ENCODE data around the gene MYEF2.
A peak's percentile ranks its signal among the peaks of the same experiment; 100 is the strongest.

MYEF2 gene

DNA sequence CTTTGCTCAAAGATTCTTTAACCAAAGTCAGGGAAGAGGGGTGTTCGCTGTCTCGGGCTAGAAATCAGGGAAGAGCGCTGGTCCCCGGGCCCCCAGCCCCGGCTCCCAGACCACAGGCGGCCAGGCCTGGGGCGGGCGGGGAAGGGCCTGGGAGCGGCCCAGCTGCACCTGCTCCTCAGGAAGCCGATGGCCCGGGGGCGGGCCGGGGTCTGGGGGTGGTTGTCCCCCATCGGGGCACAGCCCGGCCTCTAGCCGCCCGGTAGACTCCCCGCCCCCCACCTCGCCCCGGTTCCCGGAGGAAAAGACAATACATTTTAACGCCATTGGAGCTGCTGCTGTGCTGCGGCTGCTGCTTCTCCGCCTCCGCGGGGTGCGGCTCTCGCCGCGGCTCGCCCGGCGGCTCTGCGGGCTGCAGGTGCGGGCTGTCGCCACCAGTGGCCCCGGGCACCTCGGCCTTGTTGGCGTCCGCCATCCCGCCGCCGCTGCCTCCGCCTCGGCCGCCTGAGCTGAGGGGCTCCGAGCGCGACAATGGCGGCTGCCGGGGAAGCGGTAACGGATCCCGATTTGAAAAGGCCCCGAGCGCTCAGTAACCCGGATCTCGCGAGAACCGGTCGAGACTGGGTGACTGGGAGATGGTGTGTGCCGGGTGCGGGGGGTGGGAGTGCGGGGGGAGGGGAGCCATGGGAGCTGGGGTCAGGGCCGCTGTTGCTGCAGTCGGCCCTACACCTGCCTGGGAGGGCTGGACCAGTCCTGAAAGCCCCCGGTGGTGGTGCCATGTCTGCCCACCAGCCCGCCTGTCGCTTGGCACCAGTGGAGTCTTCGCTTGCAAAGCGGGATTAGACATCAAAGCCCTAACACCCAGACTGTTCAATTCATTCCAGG is at the start of gene MYEF2:
MYEF2 (minus strand) TSS at position 530 of the 882 bp plus-strand sequence; CDS start at position 472, 58 bp downstream.
- DNase-seq (ENCODE audit: low spot score) = peak; percentile 88

DNA sequence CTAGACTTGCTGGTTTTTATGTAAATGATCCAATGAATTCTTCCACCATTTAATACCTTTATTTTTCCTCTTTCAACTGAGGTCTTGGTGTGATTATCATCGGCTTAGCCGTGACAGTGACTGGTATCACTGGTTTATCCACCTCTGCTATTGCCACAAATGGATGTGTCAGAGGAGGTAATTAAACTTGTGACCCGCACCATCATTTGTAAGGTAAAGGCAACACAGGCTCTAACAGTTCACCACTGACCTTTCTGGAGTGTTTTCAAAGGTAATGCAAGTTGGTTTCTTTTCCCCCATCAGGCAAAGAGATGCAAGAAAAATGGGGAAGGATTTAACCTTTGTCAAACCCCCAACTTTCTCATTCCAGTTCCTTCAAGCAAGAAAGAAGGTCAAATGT is 47.7 kb upstream of the MYEF2 start:
- DNase-seq (ENCODE audit: low spot score) = no peak

DNA sequence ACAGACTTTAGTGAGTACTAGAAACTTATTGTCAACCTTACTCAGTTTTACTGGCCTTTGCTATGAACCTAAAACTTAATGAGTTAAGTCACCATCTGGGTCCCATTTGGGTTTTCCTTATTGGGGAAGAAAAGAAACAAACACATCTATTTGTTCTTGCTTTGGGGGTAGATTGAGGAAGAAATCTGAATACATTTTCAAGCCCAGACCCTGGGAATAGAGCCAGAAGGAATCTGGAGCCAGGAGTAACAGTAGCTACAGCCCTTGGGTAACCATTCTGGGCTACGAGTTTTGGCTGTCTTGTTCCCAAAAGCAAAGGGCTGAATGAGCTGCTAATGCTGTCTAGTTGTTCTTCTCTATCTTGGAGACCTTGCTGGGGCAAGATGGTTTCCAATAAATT is 44.5 kb upstream of the MYEF2 start:
- DNase-seq (ENCODE audit: low spot score) = no peak

GRCh38 chr15:48221885-48222284 is 43.8 kb upstream of the MYEF2 start:
- DNase-seq (ENCODE audit: low spot score) = no peak

- no peak for DNase-seq (ENCODE audit: low spot score)
Observed at GRCh38 chr15:48221261-48221660, 43.2 kb upstream of the MYEF2 start.

- no peak for DNase-seq (ENCODE audit: low spot score)
Observed at GRCh38 chr15:48205981-48206380, 27.9 kb upstream of the MYEF2 start, which contains the start of gene SLC12A1. Gene SLC12A1 (plus strand): TSS chr15:48206302. CDS start chr15:48207720, 1,418 bp downstream.

DNA sequence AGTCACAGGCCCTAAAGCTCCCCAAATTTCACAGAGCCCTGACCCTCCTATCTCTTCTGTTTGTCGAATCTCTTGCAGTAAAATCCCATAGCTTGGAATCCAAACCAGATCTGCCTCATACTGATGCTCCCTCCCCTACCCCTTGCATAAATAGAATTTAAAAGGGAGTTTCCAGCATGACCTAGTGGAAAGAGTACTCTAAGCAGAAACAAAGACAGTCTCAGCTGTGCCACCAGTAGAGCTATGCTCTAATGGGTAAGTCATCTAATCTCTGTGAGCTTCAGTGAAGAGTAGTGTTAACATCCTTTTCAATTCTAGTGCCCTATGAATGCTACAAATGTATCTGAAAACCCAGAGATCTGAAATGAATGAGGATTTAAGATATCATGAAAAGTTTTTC is 24.0 kb upstream of the MYEF2 start:
- DNase-seq (ENCODE audit: low spot score) = peak; percentile 23

- peak; percentile 18 for DNase-seq (ENCODE audit: low spot score)
Observed at GRCh38 chr15:48191574-48192225, 13.6 kb upstream of the MYEF2 start, which contains the start of gene CTXN2. Gene CTXN2 (plus strand): TSS chr15:48191665. CDS start chr15:48201301, 9,636 bp downstream.

DNA sequence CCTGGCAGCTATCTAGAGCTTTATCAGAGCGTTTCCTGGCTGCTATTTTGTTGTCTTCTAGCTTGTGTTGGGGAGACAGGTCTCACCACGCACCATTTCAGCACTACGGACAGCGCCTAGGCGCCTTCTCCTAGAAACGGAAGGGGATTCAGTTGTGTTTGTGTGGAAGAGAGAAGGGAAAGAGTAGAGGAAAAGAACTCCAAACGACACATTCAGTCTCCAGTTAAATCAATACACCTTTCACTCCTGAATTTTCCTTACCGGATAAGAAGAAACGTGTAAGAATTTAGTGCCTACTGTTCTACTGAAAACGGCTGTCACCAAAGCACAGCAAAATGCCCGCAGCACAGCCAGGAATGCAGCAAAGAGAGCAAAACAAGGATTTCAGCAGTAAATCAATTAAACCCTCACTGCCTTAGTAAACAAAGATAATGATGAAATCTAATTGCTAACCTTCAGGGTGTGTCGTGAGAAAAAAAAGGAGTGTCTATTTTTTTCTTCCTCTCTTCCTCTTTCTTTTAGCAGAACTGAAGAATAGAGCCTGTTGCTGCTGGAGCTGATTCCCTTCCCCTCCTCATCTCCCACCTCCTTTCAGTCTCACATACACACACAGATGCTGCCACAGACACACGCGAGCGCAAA is 13.0 kb upstream of the MYEF2 start:
- peak; percentile 78 for DNase-seq (ENCODE audit: low spot score)

DNA sequence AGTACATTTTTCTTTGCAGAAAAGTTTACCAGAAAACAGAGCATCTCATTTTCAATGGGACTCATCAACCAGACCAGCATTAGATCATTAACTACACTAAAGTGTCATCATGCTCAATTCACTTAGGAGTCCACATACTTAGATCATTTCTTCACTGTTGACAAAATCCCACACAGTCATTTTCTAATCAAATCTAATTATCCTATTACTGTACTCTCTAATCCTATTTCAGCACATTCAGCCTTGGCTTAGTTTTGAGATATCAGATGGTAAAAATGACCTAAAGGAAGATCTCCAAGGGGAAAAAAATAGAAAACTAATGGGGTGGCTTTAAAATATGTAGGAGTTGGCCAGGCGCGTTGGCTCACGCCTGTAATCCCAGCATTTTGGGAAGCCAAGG is 8.2 kb upstream of the MYEF2 start:
- no peak for DNase-seq (ENCODE audit: low spot score)

DNA sequence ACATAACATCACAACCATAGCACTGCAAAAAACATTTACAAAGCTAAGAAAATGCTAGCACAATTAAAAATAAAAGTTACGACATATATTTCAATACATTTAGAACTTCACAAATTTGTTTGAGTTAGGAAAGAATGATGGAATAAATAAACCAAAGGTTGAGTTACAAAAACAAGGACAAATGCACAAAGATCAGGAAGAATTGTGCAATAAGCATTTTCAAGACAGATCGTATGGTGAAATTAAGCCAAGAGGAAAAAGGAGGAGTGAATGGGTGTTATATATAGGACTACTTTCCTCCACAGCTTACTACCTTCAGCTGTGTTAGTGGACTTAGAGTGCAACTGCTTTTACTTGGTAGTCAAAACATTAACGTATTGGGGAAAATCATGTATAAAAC is 7.4 kb upstream of the MYEF2 start:
- no peak for DNase-seq (ENCODE audit: low spot score)

GRCh38 chr15:48182749-48183148 is 4.7 kb upstream of the MYEF2 start:
- no peak for DNase-seq (ENCODE audit: low spot score)

GRCh38 chr15:48178648-48178931 is 495 bp upstream of the MYEF2 start:
- no peak for DNase-seq (ENCODE audit: low spot score)

GRCh38 chr15:48177383-48177765 is 721 bp downstream of the MYEF2 start:
- DNase-seq (ENCODE audit: low spot score) = no peak

DNA sequence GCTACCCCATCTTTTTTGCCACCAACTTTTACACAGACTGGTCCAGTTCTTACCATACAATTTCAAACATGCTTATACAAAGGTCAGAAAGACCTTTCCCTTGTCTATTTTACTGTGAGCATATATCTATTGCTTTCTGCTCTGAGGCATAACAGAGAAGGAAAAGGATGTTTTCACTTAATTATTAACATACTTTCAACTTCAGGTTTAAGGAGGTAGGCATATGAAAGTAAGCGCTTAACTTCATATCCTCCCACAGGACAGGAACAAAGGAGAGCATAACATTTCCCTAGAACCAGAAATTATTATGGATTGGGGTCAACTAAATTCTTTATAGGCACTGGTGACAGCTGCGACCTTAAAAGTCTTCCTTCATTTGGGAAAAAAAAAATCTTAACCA is 1.1 kb downstream of the MYEF2 start:
- DNase-seq (ENCODE audit: low spot score) = no peak

GRCh38 chr15:48176112-48176511 is 2.0 kb downstream of the MYEF2 start:
- DNase-seq (ENCODE audit: low spot score) = no peak

DNA sequence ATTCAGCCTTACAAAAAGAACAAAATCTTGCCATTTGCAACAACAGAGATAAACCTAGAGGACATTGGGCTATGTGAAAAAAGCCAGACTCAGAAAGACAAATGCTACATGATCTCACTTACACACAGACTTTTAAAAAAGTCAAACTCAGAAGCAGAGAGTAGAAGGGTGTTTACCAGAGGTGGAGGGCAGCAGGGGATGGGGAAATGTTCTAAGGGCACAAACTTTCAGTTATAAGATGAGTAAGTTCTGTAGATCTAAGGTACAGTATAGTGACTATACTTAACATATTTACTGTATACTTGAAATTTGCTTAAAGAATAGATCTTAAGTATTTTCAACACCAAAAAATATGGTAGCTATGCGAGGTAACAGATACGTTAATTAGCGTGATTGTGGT is 3.0 kb downstream of the MYEF2 start:
- DNase-seq (ENCODE audit: low spot score) = no peak

- DNase-seq (ENCODE audit: low spot score) = no peak
Observed at GRCh38 chr15:48170981-48171380, 7.1 kb downstream of the MYEF2 start.

GRCh38 chr15:48168616-48169015 is 9.5 kb downstream of the MYEF2 start:
- no peak for DNase-seq (ENCODE audit: low spot score)

DNA sequence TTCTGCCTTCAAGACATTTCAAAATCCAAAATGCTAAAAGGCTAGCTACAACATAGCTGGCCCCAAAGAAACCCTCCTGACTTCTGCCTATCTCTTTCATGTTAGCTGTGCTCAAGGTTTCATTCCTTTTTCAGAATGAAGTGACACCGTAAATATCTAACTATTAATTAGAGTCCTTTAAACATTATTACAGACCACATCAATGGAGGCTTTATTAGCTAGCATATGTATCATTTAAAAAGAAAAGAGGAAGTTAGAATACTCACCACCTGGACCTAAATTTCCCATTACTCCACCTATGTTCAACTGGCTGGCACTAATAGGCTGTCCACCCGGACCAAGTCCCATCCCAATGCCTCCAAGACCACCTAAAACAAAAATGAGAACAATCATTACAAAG is 24.6 kb downstream of the MYEF2 start:
- no peak for DNase-seq (ENCODE audit: low spot score)

DNA sequence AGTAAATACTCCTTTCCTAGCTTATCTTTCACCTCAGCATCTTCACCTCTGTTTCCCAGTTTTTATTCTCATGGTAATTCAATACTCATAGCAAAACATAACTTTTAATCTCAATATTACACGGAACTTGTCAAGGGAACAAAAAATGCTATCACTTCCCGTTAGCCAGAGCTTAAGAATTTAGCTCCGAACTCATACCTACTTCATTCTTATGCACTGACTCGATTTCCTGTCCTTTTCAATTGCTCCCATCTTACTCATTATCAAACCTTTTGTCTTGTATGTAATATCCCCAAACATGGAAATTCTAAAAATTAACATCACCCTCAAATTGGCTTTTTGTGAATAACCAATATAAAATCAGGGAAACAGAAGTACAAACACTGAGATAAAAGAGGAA is 28.2 kb downstream of the MYEF2 start:
- DNase-seq (ENCODE audit: low spot score) = no peak

GRCh38 chr15:48147358-48147757 is 30.7 kb downstream of the MYEF2 start:
- no peak for DNase-seq (ENCODE audit: low spot score)

GRCh38 chr15:48145923-48146322 is 32.2 kb downstream of the MYEF2 start:
- no peak for DNase-seq (ENCODE audit: low spot score)
